GM18870 (cell line): ENCODE results near the gene GMPPA.

Source experiments
- ATAC-seq: cut with Tn5 transposase; IDR thresholded peaks from one replicate; pipeline ENCODE4 v1.9.1; 2021; ENCODE audit warnings: moderate library complexity; ENCODE audit not compliant: unreplicated experiment

Gene GMPPA

GRCh38 chr2:219537657-219538488 is 39.2 kb downstream of the GMPPA start:
- no peak for ATAC-seq

- no peak for ATAC-seq
Measured at GRCh38 chr2:219538504-219538951, 39.8 kb downstream of the GMPPA start.

GRCh38 chr2:219538956-219539788 is 40.5 kb downstream of the GMPPA start:
- ATAC-seq, result no peak

- no peak for ATAC-seq
Measured at GRCh38 chr2:219539926-219540678, 41.4 kb downstream of the GMPPA start.

- ATAC-seq, result no peak
Measured at GRCh38 chr2:219540784-219541504, 42.3 kb downstream of the GMPPA start.

GRCh38 chr2:219541611-219542180 is 43.0 kb downstream of the GMPPA start:
- ATAC-seq, result peak; percentile 54

GRCh38 chr2:219542931-219543595 is 44.4 kb downstream of the GMPPA start:
- peak; percentile 25 for ATAC-seq

GRCh38 chr2:219543596-219544358 is 45.1 kb downstream of the GMPPA start, which contains the start of the genes CHPF and TMEM198:
Gene CHPF, minus strand, starts transcription at chr2:219543809. Its CDS starts 271 bp downstream, at chr2:219543538.
Gene TMEM198, plus strand, starts transcription at chr2:219544028. Its CDS starts 700 bp downstream, at chr2:219544728.
- peak; percentile 65 for ATAC-seq

- ATAC-seq, result no peak
Measured at GRCh38 chr2:219544567-219544966, 45.9 kb downstream of the GMPPA start.

- no peak for ATAC-seq
Measured at GRCh38 chr2:219545295-219545942, 46.7 kb downstream of the GMPPA start.

GRCh38 chr2:219545943-219546352 is 47.3 kb downstream of the GMPPA start:
- ATAC-seq, result no peak

- no peak for ATAC-seq
Measured at GRCh38 chr2:219547621-219548020, 48.9 kb downstream of the GMPPA start.

- ATAC-seq, result no peak
Measured at GRCh38 chr2:219548990-219549389, 50.3 kb downstream of the GMPPA start.

- ATAC-seq, result no peak
Measured at GRCh38 chr2:219549619-219550018, 50.9 kb downstream of the GMPPA start.

GRCh38 chr2:219551441-219552381 is 53.0 kb downstream of the GMPPA start:
- no peak for ATAC-seq

- ATAC-seq, result peak; percentile 78
Measured at GRCh38 chr2:219552382-219553167, 53.9 kb downstream of the GMPPA start.

GRCh38 chr2:219553168-219553417 is 54.4 kb downstream of the GMPPA start:
- no peak for ATAC-seq
